Stimulated activated CD4-positive, alpha-beta T cell treated with anti-CD3 and anti-CD28 coated beads, Interleukin-15, amount 100 ng/mL, for 48 hours (primary cell): ENCODE data around the gene CRYBB1.

Source experiments
- DNase-seq, 2 donors: peaks; one replicate each; pipeline ENCODE4 v3.0.0-alpha.2; 2020; ENCODE audit warnings: low read depth in 2 of 2

The CRYBB1 gene

GRCh38 chr22:26617271-26618199 is at the start of gene CRYBB1:
CRYBB1 (minus strand) TSS chr22:26618027; CDS start chr22:26616319, 1,708 bp downstream.
- DNase-seq, result no peak

- DNase-seq, result no peak
Measured at GRCh38 chr22:26667140-26667539, 49.3 kb upstream of the CRYBB1 start.

- no peak for DNase-seq
Measured at GRCh38 chr22:26665813-26666231, 48.0 kb upstream of the CRYBB1 start.

- DNase-seq, result no peak
Measured at GRCh38 chr22:26663374-26663923, 45.6 kb upstream of the CRYBB1 start.

- DNase-seq, result no peak
Measured at GRCh38 chr22:26662160-26662559, 44.3 kb upstream of the CRYBB1 start.

- DNase-seq, result no peak
Measured at GRCh38 chr22:26660961-26661578, 43.2 kb upstream of the CRYBB1 start.

GRCh38 chr22:26660356-26660755 is 42.5 kb upstream of the CRYBB1 start:
- no peak for DNase-seq

- DNase-seq, result peak; percentile 80 to 81
Measured at GRCh38 chr22:26658671-26659478, 41.0 kb upstream of the CRYBB1 start.

GRCh38 chr22:26658161-26658560 is 40.3 kb upstream of the CRYBB1 start:
- no peak for DNase-seq

GRCh38 chr22:26656891-26657851 is 39.3 kb upstream of the CRYBB1 start, which contains the start of gene MIAT:
MIAT (plus strand) TSS chr22:26657588.
- peak; percentile 53 to 55 for DNase-seq

GRCh38 chr22:26651815-26652214 is 34.0 kb upstream of the CRYBB1 start:
- no peak for DNase-seq

- DNase-seq, result no peak
Measured at GRCh38 chr22:26650722-26651421, 33.0 kb upstream of the CRYBB1 start.

GRCh38 chr22:26648528-26649388 is 30.9 kb upstream of the CRYBB1 start:
- DNase-seq, result no peak

- DNase-seq, result peak in 1 of 2 donors; percentile 19
Measured at GRCh38 chr22:26648011-26648497, 30.2 kb upstream of the CRYBB1 start.

GRCh38 chr22:26646158-26646557 is 28.3 kb upstream of the CRYBB1 start:
- no peak for DNase-seq

GRCh38 chr22:26643418-26644100 is 25.7 kb upstream of the CRYBB1 start:
- no peak for DNase-seq

GRCh38 chr22:26642465-26643417 is 24.9 kb upstream of the CRYBB1 start:
- DNase-seq, result peak; percentile 62 to 80
